LNCAP (cell line): ENCODE measurements around the gene PHACTR1.

Experiments used
- CTCF ChIP-seq: fragments of 450-650 bp; IDR thresholded peaks from 2 replicates; pipeline ENCODE4 v1.5.1; 2017; ENCODE audit warnings: mild to moderate bottlenecking

The PHACTR1 gene

GRCh38 chr6:12884983-12885382 is 168.4 kb downstream of the PHACTR1 start:
- TF ChIP-seq CTCF = no peak

GRCh38 chr6:12886961-12887775 is 170.6 kb downstream of the PHACTR1 start:
- no peak for TF ChIP-seq CTCF

- TF ChIP-seq CTCF = peak; percentile 53
Measured at GRCh38 chr6:12890171-12890790, 173.7 kb downstream of the PHACTR1 start.

- TF ChIP-seq CTCF = no peak
Measured at GRCh38 chr6:12891595-12891994, 175.0 kb downstream of the PHACTR1 start.

- TF ChIP-seq CTCF = no peak
Measured at GRCh38 chr6:12892151-12892550, 175.6 kb downstream of the PHACTR1 start.

GRCh38 chr6:12893036-12893435 is 176.5 kb downstream of the PHACTR1 start:
- TF ChIP-seq CTCF = no peak

GRCh38 chr6:12895721-12896120 is 179.2 kb downstream of the PHACTR1 start:
- TF ChIP-seq CTCF = no peak
